IPS-15b (cell line): Measurements from ENCODE around the gene NEDD4.
"Not testable (repeated sequence)": the region's sequence is repeated elsewhere in the genome, so short reads cannot be mapped to it uniquely, and the experiment has no call there.

Source experiments
- H3K27me3 ChIP-seq: one replicate; pipeline ENCODE4 v1.6.1; 2013; ENCODE audit warnings: low read length; ENCODE audit not compliant: control insufficient read depth, insufficient read depth
- H3K36me3 ChIP-seq: one replicate; pipeline ENCODE4 v1.6.1; 2013; ENCODE audit warnings: low read length; ENCODE audit not compliant: control insufficient read depth, insufficient read depth
- H3K4me1 ChIP-seq: one replicate; pipeline ENCODE4 v1.6.1; 2013; ENCODE audit warnings: mild to moderate bottlenecking, low read length; ENCODE audit not compliant: control insufficient read depth, insufficient read depth
- H3K4me3 ChIP-seq: one replicate; pipeline ENCODE4 v1.5.1; 2013; ENCODE audit warnings: low read depth, low read length
- H3K9ac ChIP-seq: one replicate; pipeline ENCODE4 v1.6.1; 2013; ENCODE audit warnings: low read depth, mild to moderate bottlenecking, low read length
- H3K9me3 ChIP-seq: one replicate; pipeline ENCODE4 v1.6.1; 2013; ENCODE audit warnings: mild to moderate bottlenecking, low read length; ENCODE audit not compliant: control insufficient read depth, insufficient read depth

The NEDD4 gene

GRCh38 chr15:56003277-56003676, 9.9 kb upstream of the NEDD4 start:
- not testable (repeated sequence) for H3K4me1 ChIP-seq, H3K36me3 ChIP-seq, H3K9me3 ChIP-seq, H3K27me3 ChIP-seq, H3K9ac ChIP-seq, H3K4me3 ChIP-seq

GRCh38 chr15:56001471-56002078, 8.2 kb upstream of the NEDD4 start:
- H3K9ac ChIP-seq: no peak overlapping the region
- no peaks in the 10 kb centered on the region for H3K4me1 ChIP-seq
- H3K9me3 ChIP-seq: no peaks in the 10 kb centered on the region
- H3K36me3 ChIP-seq: no peaks in the 10 kb centered on the region
- H3K4me3 ChIP-seq: no peak overlapping the region
- H3K27me3 ChIP-seq: peaks cover 4% of the 10 kb centered on the region

GRCh38 chr15:55999658-56000057, 6.2 kb upstream of the NEDD4 start:
- Histone ChIP-seq H3K9ac (no peak overlapping the region), H3K9me3 (no peaks in the 10 kb centered on the region), H3K36me3 (no peaks in the 10 kb centered on the region), H3K4me1 (no peaks in the 10 kb centered on the region), H3K4me3 (no peak overlapping the region), H3K27me3 (no peaks in the 10 kb centered on the region)

- no peaks in the 10 kb centered on the region for H3K4me1 ChIP-seq
- H3K36me3 ChIP-seq: no peaks in the 10 kb centered on the region
- H3K9ac ChIP-seq: no peak overlapping the region
- no peak overlapping the region for H3K4me3 ChIP-seq
- peaks cover 2% of the 10 kb centered on the region for H3K27me3 ChIP-seq
- H3K9me3 ChIP-seq: no peaks in the 10 kb centered on the region
Measured at GRCh38 chr15:55998478-55998877, 5.1 kb upstream of the NEDD4 start.

DNA sequence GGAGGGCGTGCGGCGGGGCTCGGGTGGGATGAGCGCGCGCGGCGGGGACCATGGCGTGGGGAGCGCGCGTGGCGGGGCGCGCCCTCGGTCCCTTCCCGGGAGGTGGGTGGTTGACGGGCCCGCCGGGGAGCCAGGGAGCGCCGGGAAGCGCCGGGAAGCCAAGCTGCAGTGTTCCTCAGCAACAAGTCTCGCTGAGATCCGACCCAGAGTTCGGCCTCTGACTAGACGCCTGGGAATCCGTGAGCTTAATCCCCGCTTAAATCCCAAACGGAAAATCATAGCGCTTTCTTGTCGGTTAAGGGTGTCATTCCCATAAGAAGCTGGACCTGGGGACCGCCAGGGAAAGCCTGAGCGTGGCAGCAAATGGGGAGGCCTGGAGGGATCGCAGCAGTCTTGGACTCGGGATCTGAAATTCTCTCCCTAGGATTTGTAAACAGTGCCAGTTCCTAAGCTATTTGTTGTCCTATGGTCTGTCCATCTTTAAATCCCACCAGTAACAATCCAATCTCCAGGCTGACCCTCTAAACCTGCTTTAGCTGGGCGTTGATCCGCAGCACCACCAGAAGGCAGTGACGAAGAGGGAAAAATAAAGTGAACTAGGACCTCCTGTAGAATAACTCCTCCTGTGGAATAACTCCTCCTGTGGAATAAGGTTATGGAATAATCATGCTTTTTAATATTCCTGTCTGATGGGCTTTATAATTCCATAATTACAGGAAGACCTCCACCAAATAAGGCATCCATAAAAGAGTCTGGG, 570 bp upstream of the NEDD4 start:
- H3K27me3 ChIP-seq: peaks cover 15% of the 10 kb centered on the region
- peaks cover 7% of the 10 kb centered on the region for H3K4me1 ChIP-seq
- peak overlapping the region; percentile 79 for H3K4me3 ChIP-seq
- H3K9me3 ChIP-seq: no peaks in the 10 kb centered on the region
- H3K36me3 ChIP-seq: no peaks in the 10 kb centered on the region
- H3K9ac ChIP-seq: no peak overlapping the region

- no peak overlapping the region for H3K9ac ChIP-seq
- H3K9me3 ChIP-seq: no peaks in the 10 kb centered on the region
- H3K4me3 ChIP-seq: peak overlapping the region; percentile 41
- no peaks in the 10 kb centered on the region for H3K36me3 ChIP-seq
- H3K4me1 ChIP-seq: peaks cover 7% of the 10 kb centered on the region
- peaks cover 15% of the 10 kb centered on the region for H3K27me3 ChIP-seq
Measured at GRCh38 chr15:55992769-55993110, 672 bp downstream of the NEDD4 start.

DNA sequence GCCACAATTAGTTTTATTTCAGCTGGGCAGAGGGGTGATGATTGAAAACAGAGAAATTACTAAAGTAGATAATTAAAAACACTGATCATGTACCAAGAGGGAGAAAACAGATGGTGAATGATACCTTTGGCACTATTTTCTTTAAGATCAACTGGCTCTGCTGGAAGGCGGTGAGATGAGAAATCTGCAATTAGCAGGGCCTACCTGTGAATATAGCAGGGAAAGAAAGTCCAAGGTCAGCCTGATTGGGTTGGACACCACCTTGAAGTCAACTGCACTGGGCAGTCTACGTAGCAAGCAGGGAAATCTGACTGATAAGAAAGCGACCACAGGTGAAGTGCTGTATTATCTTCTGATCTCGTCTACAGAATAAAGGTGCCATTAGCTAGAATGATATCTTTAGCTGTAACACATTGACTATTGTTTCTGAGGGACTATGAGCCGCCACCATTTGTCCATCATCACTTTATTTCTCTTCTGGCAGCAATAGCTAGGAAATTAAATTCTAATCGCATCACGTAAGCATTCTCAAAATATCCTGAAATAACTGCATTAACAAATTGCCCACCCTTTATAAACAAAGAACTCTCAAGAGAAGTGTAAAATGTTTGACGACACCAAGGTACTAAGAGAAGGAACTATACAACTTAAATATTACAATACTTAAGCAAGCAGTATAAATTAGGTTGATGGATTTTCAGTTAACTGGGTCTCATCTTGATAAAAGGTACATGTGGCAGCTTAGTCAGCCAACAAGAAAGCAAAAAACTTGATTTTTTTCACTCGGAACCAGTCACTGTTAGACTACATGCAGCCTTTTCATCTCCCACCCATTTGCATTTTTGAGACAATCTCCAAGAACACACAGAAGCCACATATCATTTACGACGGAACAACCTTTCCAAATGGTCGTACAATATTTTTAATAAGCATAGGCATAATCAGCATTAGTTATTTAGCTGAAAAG, 1.3 kb downstream of the NEDD4 start:
- Histone ChIP-seq H3K4me3 (peak overlapping the region; percentile 41), H3K9ac (no peak overlapping the region), H3K9me3 (no peaks in the 10 kb centered on the region), H3K27me3 (peaks cover 15% of the 10 kb centered on the region), H3K4me1 (peaks cover 7% of the 10 kb centered on the region), H3K36me3 (no peaks in the 10 kb centered on the region)

DNA sequence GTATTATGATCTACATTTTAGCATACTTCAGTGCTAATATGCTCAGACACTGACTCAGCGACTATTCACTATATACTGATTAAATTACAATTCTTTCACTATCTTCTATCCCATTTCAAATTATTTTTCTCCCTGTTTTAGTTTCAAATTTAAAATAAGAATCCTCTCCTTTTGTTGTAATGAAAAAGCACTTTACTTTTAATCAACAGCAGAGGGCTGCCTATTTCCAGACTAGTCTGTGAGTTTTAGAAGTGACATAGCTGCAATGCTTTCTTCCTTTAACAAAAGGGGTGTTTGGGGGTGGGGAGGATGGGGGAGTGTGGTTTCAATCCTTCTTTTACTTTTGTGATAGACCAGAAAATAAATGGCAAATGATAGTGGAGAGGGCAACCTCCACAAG, 2.4 kb downstream of the NEDD4 start:
- Histone ChIP-seq H3K9ac (no peak overlapping the region), H3K9me3 (no peaks in the 10 kb centered on the region), H3K4me3 (no peak overlapping the region), H3K27me3 (peaks cover 15% of the 10 kb centered on the region), H3K36me3 (no peaks in the 10 kb centered on the region), H3K4me1 (peaks cover 7% of the 10 kb centered on the region)

DNA sequence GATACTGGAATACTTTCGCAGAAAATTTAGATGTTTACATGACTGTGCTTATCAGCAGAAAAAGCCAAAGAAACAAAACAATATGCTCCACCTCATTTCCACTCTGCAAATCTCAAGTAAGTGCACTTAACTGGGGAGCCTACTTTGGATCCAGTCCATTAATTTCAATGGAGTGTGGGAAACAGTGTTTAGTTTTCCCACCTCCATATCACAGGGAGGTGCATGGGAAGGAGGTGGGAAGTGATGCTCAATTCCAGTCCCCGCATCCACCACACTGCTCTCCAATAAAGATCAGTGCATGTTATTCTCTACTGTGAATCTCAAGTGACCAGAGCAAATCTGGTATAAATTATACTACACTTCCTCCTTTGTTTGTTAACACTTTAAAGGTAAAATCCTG, 2.9 kb downstream of the NEDD4 start:
- H3K36me3 ChIP-seq: no peaks in the 10 kb centered on the region
- peaks cover 7% of the 10 kb centered on the region for H3K4me1 ChIP-seq
- no peak overlapping the region for H3K9ac ChIP-seq
- no peaks in the 10 kb centered on the region for H3K9me3 ChIP-seq
- peaks cover 15% of the 10 kb centered on the region for H3K27me3 ChIP-seq
- H3K4me3 ChIP-seq: no peak overlapping the region

DNA sequence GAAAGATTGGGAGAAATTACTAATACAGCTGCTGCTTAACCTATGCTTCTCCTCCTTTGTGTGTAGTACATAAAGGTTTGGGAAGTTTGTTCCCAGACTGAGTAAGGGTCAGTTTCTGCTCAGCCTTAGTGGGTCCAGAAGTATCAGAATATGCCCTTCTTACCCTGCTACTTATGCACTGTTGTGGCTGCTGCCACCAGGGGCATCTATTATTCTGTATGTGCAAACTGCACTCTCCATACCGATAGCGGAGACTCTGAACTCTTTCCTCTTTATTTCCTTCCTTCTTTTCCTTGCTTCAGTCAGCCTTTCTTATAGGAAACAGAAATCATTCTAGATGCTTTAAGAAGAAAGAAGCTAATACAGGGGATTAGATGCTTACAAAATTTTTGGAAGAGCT, 4.0 kb downstream of the NEDD4 start:
- Histone ChIP-seq H3K9me3 (no peaks in the 10 kb centered on the region), H3K36me3 (no peaks in the 10 kb centered on the region), H3K4me1 (peaks cover 7% of the 10 kb centered on the region), H3K4me3 (no peak overlapping the region), H3K9ac (no peak overlapping the region), H3K27me3 (peaks cover 15% of the 10 kb centered on the region)

DNA sequence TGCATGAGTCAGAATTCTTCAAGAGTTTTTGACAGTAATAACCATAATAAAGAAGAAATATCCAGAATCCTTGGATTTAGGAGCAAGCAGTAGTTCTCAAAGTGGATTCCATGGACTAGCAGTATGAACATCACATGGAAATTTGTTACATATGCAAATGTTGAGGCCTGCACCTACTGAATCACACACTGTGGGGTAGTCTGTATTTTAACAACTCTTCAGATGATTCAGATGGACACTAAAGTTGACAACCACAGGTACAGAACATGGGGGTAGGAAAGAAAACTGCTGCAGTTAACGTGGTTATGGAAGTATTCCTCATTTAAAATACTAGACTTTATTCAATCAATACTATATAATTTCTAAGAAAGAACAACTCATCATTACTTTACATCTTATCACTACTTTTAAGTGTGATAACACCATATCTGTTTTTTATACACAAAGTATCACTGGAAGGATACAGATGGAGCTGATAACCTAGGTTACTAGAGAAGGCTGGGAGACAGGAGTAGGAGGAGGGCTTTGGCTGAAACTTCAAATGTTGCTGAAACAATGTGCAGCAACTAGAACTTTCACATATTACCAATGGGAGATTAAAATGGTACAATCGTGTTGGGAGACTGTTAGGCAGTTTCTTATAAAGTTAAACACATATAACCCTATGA, 11.7 kb downstream of the NEDD4 start:
- Histone ChIP-seq H3K27me3 (no peaks in the 10 kb centered on the region), H3K9me3 (no peaks in the 10 kb centered on the region), H3K4me1 (no peaks in the 10 kb centered on the region), H3K9ac (no peak overlapping the region), H3K4me3 (no peak overlapping the region), H3K36me3 (no peaks in the 10 kb centered on the region)
